Panc1 (cell line): ENCODE data around the gene PIK3R6. TPM values are rescaled to one million over a fixed set of nuclear protein-coding genes. Genes with fewer than 3 reads are reported as not detected.

Source experiments
- ATAC-seq: fragments of 200-7000 bp; cut with Tn5 transposase; 2 replicates; pipeline ENCODE4 v1.9.1; 2020; ENCODE audit warnings: mild to moderate bottlenecking, moderate library complexity
- BruUV-seq: library from RNA; stranded (reverse); fragments of 400-500 nt; replicated peaks from 2 replicates; lab custom pipeline; 2021; lab: Mats Ljungman, UMichigan
- CTCF ChIA-PET: fragments of 300-600 bp; sonication (Branson Sonifier 250); formaldehyde crosslinking; loops from one replicate; lab custom pipeline; 2022; ENCODE audit warnings: antibody characterized with exemption; lab: Charles Lee
- POLR2A ChIA-PET: fragments of 300-600 bp; sonication (Branson Sonifier 250); formaldehyde crosslinking; loops from one replicate; lab custom pipeline; 2022; ENCODE audit warnings: antibody characterized with exemption; lab: Charles Lee
- DNase-seq: peaks from one replicate; pipeline ENCODE4 v3.0.0-alpha.2; 2010; ENCODE audit warnings: low read depth, low spot score
- H3K27ac ChIP-seq: 2 replicates; pipeline ENCODE4 v1.5.1; 2011; ENCODE audit warnings: mild to moderate bottlenecking, low read length, inconsistent platforms
- H3K27me3 ChIP-seq: fragments of 200-500 bp; sonication (Bioruptor generic); 2 replicates; pipeline ENCODE4 v1.6.0; 2014; ENCODE audit warnings: low read length, inconsistent platforms; ENCODE audit not compliant: control insufficient read depth, insufficient read depth
- H3K36me3 ChIP-seq: fragments of 200-500 bp; sonication (Bioruptor generic); 2 replicates; pipeline ENCODE4 v1.5.1; 2014; ENCODE audit warnings: inconsistent platforms, mild to moderate bottlenecking, low read length, moderate library complexity; ENCODE audit not compliant: control insufficient read depth, insufficient read depth
- H3K4me1 ChIP-seq: 2 replicates; pipeline ENCODE4 v1.5.1; 2011; ENCODE audit warnings: inconsistent platforms, mild to moderate bottlenecking, low read length, moderate library complexity; ENCODE audit not compliant: control insufficient read depth, insufficient read depth
- H3K4me3 ChIP-seq, 2 experiments: 2 replicates each; pipeline ENCODE4 v1.5.1; 2011 to 2012; ENCODE audit warnings: low read depth in 2 of 2, low read length in 2 of 2, mild to moderate bottlenecking in 2 of 2, inconsistent platforms in 1 of 2, moderate library complexity in 1 of 2
- H3K9me3 ChIP-seq: fragments of 200-500 bp; sonication (Bioruptor generic); 2 replicates; pipeline ENCODE4 v1.5.1; 2014; ENCODE audit warnings: low read depth, mild to moderate bottlenecking, inconsistent platforms, low read length, moderate library complexity; ENCODE audit not compliant: control insufficient read depth, insufficient read depth
- CTCF ChIP-seq: fragments of 450-650 bp; IDR thresholded peaks from 2 replicates; pipeline ENCODE4 v1.5.1; 2017; ENCODE audit warnings: mild to moderate bottlenecking
- POLR2AphosphoS5 ChIP-seq: IDR thresholded peaks from 2 replicates; pipeline ENCODE4 v1.6.1; 2012; ENCODE audit warnings: mild to moderate bottlenecking, low read depth, low read length, moderate library complexity
- REST ChIP-seq, 2 experiments: IDR thresholded peaks; 2 replicates each; pipeline ENCODE4 v1.6.1; 2011 to 2012; ENCODE audit warnings: low read depth in 2 of 2, control low read depth in 1 of 2, low read length in 1 of 2, mild to moderate bottlenecking in 1 of 2, moderate library complexity in 1 of 2; ENCODE audit not compliant: insufficient read depth in 1 of 2
- SIN3A ChIP-seq: IDR thresholded peaks from 2 replicates; pipeline ENCODE4 v1.6.1; 2012; ENCODE audit warnings: low read depth, mild to moderate bottlenecking, low read length, moderate library complexity, borderline replicate concordance; ENCODE audit not compliant: insufficient read depth
- TCF7L2 ChIP-seq: IDR thresholded peaks from 2 replicates; pipeline ENCODE4 v1.6.1; 2011; ENCODE audit warnings: mild to moderate bottlenecking, low read depth, low read length, inconsistent platforms
- in situ Hi-C: cut with HindIII; loops from 2 replicates; pipeline ENCODE4 v1.10.0; 2016; ENCODE audit warnings: low sequenced_read_pairs, low pct_unique_long_range_greater_than_20kb
- intact Hi-C: fragments of 100-400 bp; cut with micrococcal nuclease; formaldehyde crosslinking; loops from one replicate; pipeline ENCODE4 v1.10.0; 2022; ENCODE audit not compliant: unreplicated experiment
- total RNA-seq: library from RNA; stranded (reverse); gene quantifications from one replicate; pipeline ENCODE4 v1.2.1, GENCODE V29; 2021; ENCODE audit not compliant: unreplicated experiment

PIK3R6 gene
- total RNA-seq, 1 experiment from 2014 or later: not detected

- no TSS peak for BruUV-seq
- Histone ChIP-seq H3K36me3 (no peaks in the 10 kb centered on the region), H3K27me3 (no peaks in the 10 kb centered on the region), H3K27ac (no peak overlapping the region), H3K4me1 (no peaks in the 10 kb centered on the region), H3K4me3 (no peak overlapping the region), H3K9me3 (no peaks in the 10 kb centered on the region)
- intact Hi-C loops: no loop called here
- POLR2A ChIA-PET: no interaction called here
- CTCF ChIA-PET: no interaction called here
- ATAC-seq (no peak), DNase-seq (no peak)
- in situ Hi-C loops: no loop called here
- no peak for TF ChIP-seq TCF7L2
- no peak for TF ChIP-seq SIN3A
- TF ChIP-seq CTCF: no peak
- TF ChIP-seq REST (IDR thresholded peaks at IDR 0.05; ENCODE audit: insufficient read depth in 1 of 2, low read depth in 2 of 2, low read length in 1 of 2): no peak
- TF ChIP-seq POLR2AphosphoS5: no peak
These were observed 69.2 kb downstream of the PIK3R6 start for GRCh38 chr17:8798176-8798845.

GRCh38 chr17:8797621-8798175, 69.8 kb downstream of the PIK3R6 start:
- POLR2A ChIA-PET: no interaction called here
- no TSS peak for BruUV-seq
- ATAC-seq (no peak), DNase-seq (no peak)
- no peaks in the 10 kb centered on the region for H3K36me3 ChIP-seq
- CTCF ChIA-PET: no interaction called here
- H3K27me3 ChIP-seq: no peaks in the 10 kb centered on the region
- TF ChIP-seq REST (IDR thresholded peaks at IDR 0.05; ENCODE audit: insufficient read depth in 1 of 2, low read depth in 2 of 2, low read length in 1 of 2): no peak
- no peak for TF ChIP-seq SIN3A
- TF ChIP-seq CTCF: no peak
- TF ChIP-seq POLR2AphosphoS5: no peak
- no peak for TF ChIP-seq TCF7L2
- H3K27ac ChIP-seq: no peak overlapping the region
- in situ Hi-C loops (no loop called here), intact Hi-C loops (no loop called here)
- no peaks in the 10 kb centered on the region for H3K9me3 ChIP-seq
- H3K4me1 ChIP-seq: no peaks in the 10 kb centered on the region
- no peak overlapping the region for H3K4me3 ChIP-seq
